MV-4-11 (cell line): ENCODE measurements around the gene BEGAIN.
A peak's percentile ranks its signal among the peaks of the same experiment; 100 is the strongest.

ENCODE experiments used
- DNase-seq: peaks from one replicate; lab custom pipeline; 2025; lab: John Stamatoyannopoulos, UW

BEGAIN gene

DNA sequence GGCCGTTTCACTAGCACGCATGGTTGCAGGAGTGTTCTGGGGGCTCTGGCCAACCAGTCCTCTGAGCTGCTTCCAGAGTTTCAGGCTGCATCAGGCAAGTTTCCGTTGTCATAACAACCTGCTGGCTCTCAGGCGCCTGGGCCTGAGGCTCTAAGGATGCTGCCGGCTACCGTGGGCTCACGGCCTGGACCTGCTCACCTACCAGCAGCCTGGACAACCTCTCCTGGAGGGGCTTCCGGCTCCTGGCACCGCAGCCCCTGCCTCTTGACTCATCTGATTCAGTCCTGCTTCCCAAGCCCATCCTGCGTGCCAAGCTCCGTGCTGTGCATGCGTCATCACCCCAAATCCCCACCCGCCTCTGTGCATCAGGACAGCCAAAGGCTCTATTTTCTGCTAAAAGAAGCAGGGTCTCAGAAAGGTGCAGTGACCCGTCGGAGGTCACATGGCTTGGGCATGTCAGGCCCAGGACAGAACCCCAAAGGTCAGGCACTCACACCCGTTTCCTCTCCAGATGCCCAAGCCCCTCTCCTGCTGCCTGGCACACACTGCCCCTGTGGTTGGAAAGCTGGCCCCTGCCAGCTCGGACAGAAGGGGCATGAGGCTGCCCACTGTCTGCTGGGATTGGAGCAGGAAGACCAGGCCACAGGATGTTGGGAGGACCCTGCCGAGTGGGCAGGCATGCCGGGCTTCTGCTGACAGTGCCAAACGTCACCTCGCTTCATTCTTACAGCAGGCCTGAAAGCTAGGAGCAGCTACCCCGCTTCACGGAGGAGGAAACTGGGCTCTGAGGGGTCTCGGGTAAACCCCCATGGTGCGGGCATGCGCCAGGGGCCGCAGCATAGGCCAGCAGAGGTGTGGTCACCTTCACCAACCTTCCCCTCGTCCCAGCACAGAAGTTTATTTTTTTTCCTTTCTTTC, 5.7 kb downstream of the BEGAIN start:
- DNase-seq, result no peak

DNA sequence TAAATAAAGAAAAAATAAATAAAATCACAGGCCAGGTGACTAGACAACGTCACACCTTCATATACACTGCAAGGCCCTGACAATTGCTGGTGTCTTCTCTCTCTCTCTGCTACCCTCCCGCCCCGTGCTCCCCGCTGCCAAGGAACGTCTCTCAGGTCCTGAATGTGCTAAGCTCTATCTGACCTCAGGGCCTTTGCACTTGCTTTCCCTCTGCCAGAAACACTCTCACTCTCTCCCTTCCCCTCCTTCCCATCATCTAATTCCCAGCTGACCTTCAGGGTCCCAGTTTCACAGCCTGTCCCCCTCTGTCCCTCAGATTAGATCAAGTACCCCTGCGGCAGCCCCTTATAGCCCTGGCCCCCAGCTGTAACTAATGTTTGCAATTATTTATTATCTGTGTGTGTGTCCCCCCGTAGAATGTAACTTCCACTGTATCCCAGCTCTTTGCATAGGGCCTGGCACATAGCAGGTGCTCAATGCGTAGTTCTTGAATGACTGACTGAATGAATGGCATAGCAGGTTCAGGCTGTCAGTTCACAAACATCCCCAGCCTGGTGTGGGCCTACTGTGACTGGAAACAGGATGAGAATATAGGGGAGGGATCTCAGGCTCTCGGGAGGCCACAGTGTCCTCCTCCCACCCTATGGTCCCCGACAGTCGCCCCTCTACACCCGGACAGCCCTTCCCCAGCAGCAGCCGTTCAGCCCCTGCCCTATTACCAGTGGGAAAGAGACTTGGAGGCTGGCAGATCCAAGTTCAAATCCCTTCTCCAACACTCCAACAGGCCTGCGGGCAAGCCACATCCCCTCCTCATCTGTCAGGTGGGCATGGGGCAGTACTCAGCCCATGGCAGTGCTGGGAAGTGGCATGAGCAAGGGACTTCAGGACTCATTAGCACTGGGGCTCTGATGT, 6.6 kb downstream of the BEGAIN start:
- no peak for DNase-seq

DNA sequence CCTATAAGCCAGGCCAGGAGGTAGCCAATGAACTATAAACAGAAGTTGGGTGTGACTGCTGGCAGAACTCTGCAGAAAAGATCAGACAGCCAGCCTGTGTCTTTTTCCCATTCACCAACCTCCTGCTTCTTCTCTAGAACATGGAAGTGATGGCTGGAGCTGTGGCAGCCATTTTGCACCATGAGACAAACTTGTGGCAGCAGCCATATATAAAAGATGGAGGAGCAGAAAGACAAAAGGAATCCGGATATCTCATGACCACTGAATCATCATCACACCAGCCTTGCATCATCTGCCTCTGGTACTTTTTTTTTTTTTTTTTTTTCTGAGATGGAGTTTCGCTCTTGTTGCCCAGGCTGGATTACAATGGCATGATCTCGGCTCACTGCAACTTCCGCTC, 8.7 kb downstream of the BEGAIN start:
- DNase-seq, result peak; percentile 34

DNA sequence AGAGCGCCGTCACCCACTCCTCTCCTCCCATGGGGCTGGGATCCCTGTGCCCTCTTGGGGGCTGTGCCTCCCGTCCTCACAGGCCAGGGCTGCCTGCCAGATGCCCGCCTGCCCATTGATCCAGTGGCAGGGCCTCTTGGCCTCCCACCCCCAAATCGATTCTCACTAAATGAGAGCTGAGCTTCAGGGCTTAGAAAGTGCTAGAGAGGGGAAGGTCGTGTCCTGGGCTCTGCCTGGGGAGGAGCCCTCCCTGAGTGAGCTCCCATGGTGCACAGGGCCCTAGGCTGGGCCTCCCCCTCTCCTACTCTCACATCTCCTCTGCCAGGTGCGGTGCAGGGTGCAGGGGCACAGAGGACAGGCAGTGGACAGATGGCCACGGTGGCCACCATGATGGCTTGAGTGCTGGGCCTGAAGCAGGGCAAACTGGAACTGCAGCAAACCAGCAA, 9.2 kb downstream of the BEGAIN start:
- no peak for DNase-seq

DNA sequence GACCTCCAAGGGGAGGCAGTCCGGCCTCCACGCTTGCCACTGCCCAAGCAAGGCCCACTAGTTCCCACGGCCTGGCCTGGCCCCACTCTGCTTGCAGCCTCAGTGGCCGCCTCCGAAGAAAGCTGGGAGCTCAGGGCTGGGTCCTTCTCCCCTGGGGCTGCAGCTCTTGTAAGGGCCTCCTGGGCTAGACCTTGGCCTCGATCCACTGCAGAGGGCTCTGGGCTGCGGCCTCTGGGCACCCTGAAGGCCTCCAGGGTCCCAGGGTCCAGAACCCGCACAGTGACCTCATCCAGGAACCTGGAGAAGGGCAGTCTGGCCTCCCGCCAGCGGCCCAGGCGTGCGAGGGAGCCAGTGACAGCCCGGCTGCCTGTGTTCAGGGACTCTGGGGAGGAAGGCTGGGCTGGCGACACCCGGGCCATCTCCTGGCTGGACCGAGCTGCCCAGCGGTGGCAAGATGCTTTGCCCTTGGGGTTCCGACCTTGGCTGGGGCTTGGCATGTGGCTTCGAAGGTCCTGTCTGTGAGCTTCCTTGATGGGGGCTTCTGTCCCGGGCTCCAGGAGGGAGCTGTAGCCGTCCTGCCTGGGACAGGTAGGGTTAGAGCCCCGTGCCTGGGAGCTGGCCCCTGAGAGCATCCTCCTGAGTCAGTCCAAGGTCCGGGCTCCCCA, 9.8 kb downstream of the BEGAIN start:
- no peak for DNase-seq

DNA sequence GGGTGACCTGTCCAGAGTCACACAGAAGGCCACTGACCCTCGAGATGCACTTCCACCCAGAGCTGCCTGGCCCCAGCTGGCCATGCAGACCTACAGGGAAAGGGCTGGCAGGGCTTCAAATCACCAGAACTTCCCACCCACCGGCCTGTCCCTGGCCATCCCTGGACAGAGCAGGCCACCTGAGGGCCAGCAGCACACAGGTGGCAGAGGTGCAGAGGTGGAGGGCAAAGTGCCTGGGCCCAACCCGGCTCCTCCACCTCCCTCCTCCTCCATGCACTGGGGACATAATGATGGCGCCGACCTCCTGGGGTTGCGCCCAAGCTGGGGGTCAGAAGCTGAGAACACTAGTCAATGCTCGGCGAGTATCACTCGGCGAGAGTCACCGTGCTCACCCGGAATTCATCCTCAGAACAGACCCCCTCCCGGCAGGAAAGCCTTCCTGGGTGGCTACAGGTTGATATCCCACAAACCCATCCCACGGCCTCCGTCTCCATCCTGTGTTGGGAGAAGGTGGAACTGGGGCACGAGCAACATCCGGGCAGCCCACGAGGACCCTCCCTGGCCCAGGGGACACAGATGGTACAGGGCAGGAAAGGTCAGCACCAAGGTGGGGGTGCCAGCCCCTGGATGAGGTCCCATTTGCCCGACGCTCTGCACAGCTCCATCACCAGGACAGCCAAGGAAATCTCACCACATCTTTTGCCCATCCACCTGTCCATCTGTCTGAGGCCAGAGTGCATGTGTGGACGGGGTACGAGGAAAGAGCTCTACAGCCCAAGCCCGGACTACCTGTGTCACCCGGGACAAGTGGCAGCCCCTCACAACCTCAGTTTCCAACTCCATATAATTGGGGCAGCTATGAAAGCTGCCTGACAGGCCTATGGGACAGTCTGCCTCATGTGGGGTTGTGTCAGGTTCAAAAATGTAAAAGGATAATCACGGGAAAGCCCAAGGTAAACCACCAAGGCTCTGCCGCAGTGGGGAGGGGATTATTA, 10.8 kb downstream of the BEGAIN start:
- DNase-seq, result no peak

DNA sequence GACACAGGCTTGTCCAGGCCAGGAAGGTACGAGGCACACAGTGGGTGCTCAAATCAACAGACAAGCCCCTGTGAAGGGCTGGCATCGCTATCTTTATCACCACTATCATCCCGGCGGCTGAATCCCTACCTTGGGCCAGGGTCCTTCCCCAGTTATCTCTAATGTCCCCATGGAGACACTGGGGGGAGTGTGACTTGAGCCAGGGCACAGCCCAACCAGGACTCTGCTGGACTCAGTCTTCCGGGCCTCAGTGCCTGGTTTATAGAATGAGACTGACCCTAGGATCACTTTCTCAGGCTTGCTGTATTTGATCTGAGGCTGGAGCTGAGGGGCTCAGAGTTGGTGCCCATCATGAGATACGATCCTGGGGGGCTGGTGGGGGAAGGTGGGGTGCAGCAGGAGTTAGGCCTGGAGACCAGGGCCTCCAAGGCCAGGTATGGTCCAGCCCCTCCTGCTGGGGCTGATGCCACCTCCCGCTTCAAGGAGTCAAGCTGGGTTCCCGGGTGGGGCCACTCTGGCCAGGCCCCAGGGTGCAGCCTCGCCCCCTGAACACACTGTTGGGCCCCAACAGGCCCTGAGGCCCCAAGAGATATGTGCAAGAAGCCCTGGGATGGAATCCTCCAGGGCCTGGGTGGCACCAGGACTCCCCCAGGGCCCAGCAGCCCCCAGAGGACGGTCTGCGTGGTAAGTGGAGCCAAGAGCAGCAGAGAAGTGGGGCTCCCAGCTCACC, 11.8 kb downstream of the BEGAIN start:
- DNase-seq, result no peak

DNA sequence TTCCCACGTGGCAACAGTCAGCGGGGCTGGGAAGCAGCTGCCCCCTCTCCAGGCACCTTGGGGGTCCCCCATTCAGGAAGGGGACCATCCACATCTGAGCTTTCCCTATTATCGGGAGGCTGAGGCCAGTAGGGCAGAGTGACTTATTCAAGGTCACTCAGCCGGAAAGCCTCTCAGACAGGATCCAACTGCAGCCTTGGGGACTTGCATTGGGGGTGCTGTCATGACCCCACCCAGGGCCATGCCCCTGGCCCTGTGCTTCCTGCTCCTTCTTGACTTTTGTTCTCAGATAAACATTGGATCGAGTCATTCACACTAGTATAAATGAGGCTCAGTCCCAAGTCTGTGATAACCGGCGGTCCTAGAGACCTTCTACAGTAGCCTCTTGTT, 12.6 kb downstream of the BEGAIN start:
- no peak for DNase-seq

DNA sequence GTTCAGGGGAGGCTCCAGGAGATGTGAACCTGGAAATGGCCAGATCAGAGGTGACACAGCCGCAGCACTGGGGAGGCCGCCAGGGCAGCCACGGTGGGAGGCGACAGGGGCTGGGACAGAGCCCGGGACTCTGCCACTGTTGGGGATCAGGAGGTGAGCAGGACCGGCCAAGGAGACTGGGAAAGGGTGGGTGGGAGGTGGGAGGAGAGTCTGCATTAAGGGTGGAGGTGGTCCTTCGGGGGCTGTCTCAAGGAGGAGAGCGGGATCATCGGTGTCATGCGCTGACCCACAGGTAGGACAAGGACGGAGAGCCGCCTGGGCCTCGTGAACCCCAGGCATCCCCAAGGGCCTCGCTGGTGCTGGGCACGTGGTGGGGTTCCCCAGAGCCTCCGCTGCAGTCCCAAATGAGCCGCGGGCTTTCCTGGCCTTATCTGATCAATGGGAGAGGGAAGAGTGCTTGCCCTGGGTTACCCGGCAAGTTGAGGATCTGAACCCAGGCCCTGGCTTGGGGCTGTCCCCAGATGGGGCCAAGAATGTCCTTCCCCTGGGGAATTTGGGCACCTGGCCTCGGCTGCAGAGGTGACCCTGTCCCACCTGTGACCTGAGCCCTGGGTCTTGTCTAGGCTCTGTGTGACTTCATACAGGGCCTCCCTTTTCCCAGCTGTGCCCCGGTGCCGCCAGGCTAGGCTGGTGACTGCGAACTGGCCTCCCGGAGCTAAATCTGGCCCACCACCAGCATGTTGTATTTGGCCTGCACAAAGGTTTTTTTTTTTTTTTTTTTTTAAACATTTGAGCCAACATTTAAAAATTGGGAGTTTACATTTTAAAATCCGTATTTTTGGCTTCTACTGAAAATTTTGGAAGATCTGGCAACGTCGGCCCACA, 13.2 kb downstream of the BEGAIN start:
- DNase-seq, result no peak

DNA sequence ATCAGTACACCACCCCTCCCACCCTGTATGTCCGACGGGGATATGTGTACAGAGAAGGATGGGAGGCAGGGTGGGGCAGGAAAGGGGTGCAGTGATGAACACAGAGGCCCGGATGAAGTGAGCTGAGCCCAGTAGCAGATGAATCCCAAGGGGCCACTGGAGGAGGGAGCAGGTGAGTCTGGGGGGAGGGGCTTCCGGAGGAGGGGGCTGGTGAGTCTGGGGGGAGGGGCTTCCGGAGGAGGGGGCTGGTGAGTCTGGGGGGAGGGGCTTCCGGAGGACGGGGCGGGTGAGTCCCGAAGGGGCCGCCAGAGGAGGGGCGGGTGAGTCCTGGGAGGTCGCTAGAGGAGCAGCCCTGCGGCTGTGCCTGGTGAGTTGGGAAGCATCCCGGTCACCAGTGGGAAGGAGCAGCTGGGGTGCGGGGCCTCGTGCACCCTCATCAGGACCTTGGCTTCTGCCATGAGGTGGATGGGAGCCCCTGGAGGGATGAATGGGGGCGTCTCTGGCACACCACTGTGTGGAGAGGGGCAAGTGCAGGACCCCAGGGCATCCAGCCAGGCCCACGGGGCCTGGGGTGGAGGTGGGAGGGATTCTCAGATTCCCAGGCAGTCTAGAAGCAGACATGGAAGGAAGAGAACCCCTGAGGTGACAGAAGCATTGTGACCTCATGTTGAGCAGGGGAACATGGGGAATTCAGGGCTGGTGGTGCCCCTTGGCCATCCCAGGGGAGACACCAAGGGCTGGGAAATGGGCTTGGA, 14.0 kb downstream of the BEGAIN start:
- DNase-seq, result no peak

DNA sequence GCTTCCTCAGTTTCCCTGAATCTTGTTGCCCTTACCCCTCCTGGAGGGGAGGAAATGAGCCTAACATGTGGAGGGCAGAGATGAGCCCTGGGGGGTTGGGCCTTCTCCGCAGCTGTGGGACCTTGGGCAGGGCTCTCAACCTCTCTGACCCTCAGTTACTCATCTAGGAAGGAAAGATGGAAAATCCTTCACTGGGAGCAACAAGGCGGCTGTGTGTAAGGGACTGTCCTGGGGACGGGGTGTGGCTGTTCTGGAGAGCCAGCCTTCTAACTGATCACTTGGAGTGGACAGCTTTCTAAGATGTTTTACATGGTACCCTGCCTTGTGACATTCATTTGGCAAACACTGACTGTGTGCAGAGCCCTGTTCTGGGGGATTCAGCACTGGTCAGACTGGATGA, 14.7 kb downstream of the BEGAIN start:
- no peak for DNase-seq

DNA sequence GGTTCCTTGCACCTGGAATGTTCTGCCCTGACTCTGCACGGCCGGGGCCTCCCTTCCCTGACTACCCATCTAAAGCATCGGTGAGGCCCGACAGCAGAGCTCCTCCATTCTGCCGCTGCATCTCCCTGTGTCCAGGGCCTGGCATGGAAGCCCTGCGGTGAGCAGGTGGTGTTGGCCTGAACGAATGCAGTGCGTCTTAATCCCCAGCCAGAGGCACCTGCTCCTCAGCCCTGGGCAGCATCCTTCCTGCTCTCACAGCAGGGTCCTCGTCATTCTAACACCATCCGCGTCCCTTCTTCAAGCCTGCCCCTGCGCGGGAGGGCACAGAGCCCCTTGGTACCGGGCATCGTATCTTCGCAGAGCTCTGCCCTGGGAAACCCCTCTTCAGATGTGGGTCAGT, 15.4 kb downstream of the BEGAIN start:
- no peak for DNase-seq

DNA sequence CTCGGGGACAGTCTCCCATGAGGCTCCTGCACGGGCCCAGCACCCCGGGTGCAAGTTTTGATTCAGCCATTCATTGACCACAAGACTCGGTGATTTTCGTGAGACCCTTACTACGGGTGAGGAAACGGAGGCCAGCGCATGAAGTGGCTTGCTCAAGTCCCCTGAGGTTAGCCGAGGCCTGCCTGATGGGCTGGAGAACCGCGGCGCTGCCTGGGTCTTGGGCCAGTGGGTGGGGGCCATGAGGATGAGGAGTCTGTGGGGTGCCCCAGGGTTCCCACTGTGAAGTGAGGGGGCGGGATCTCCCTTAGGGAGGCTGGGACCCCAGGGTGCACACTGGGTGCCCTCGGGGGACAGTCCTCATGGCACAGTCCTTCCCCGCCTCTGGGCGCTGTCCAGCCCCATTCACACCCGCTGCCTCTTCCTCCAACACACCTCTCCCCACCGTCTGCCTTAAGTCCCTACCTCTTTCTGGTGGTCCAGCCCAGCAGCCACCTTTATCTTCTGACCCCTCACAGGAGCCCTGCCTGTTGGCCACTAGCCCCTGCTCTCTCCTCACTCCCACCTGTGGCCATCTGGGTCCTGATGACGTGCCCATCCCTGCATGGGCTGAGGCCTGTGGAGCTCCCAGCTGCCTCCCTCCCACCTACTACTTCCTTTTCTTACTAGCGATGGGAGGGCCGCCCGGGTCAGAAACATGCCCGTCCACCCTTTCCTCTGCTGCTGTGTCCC, 16.3 kb downstream of the BEGAIN start:
- DNase-seq, result no peak

DNA sequence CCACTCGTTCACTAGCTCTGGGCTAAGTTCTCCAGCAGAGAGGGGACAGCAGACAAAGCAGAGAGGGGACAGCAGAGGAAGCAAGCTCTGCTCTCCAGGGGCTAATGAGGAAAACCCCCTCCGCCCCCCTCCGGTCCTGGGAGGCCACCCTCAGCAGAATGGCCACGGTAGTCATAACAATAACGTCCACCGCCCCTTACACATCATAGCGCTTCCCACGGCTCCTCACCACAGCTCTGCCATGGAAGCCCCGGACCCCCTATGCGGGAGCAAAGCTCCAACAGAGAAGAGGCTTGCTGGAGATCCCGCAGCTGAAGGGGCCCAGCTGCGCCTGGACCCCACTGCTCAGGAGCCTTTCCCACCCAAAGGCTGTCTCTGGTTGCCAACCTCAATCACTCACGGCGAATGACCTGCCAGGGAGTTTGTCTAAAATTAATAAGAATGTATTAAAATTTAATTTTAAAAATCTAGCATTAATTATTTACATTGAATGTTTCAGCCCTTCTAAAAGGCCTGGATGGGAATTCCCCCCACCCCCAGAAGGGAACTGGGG, 17.4 kb downstream of the BEGAIN start:
- DNase-seq, result no peak

DNA sequence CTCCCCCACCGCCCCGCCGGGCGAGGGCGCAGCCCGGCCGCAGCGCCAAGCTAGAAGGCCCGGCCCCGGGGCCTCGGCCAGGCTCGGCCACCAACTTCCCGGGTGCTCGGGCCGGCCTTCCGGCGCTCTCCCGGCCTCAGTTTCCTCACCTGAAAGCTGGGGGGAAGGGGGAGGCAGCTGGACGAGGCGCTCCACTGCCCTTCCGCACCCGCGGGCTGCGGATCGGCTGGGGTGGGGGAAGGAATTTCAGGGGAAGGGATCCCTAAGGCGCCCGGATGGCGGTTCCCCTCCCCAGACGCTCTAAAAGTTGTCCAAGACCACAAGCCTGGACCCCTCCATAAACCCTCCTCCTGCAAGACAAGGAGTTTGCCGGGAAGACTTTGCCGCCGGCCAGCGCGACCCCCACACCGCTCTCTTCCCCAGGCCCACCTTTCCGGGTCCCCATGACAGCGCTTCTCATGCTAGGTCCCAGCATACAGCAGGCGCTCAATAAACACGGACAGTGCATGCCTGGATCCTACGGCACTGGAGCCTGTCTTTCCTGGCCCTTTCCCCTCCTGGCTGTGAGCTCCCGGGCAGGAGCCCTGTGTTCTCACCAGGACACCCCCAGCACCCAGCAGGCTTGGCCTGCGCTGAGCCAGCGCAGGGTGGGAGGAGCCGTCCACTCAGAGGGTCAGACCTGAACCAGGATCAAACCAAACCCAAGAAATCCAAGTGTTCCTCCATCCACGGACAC, 18.1 kb downstream of the BEGAIN start:
- DNase-seq, result no peak

DNA sequence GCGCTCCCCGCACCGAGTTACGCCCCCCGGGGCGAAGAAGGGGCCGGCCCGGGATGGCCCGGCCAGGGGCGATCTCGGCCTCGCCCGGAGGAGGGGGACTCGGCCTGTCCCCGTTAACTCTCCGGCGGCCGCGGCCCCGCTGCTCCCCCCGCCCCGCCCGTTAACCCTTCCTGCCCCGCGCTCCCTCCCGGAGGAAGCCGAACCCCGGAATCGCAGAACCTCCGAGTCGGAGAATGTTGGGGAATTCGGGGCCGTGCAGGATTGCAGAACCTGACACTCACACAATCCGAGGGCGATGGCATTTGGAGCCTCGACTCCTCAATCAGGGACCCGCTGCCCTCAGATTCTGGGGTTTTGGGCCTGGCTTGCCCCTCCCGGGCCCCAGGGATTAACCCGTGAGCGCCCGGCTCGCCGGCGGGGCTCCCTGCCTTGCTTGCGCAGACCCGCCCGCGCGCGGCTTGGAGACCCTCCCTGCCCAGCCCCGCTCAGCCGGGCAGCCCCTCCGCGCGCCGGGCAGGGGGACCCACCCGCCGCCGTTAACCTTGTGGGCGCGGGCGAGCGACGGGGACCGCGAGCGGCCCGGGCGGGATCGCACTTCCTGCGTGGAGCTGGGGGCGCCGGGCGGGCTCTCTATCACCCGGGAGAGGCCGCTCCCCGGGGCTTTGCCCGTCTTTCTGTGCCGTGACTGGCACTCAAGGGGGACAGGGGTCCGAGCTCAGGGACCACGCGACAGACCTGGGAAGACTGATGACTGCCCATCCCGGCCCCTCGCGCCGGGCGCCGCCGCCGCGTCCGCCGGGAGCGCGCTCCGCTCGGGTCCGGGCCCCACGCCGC, 18.8 kb downstream of the BEGAIN start:
- no peak for DNase-seq
